CD4-positive, alpha-beta T cell treated with Interleukin-17A for 1 hour (primary cell): Measurements from ENCODE around the gene EVPL.
"Not testable (repeated sequence)": the region's sequence is repeated elsewhere in the genome, so short reads cannot be mapped to it uniquely, and the experiment has no call there.

Source experiments
- DNase-seq: peaks from one replicate; pipeline ENCODE4 v3.0.0-alpha.2; 2020

EVPL gene

DNA sequence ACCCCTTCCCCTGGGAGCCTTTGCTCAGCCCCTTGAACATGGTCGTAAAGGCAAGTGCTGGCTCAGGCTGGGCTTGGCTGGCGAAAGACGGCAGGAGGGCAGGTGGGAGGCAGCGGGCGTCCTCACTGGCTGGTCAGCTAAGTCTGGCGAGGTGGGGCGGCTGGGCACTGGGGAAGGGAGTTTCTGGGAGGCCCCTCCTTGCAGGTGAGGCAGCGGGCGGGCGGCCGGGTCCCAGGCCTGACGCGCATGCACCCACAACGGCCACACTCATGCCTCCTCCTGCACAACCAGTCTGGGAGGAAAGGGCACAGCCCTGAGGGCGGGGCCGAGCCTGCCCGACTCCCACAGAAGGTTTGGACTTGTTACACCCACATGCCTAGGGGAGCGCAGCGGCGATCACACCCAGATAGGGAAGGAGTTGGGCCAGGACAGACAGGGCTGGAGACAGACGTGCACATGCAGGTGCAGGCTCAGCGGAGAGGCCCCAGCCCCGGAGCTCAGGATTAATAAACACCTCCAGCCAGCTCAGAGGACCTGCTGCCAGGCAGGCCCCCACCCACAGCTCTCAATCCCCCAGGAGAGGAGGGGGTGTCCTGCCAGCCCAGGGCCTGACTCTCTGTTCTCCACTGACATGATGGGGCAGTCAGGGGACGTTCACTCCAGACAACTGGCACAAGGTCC, at the start of gene EVPL:
Gene EVPL (minus strand): TSS at position 148 of the 681 bp plus-strand sequence. CDS start 108 bp downstream, at position 40.
- no peak for DNase-seq

- DNase-seq, result no peak
Measured at GRCh38 chr17:76076146-76076764, 49.1 kb upstream of the EVPL start.

GRCh38 chr17:76075364-76076145, 48.4 kb upstream of the EVPL start:
- no peak for DNase-seq

DNA sequence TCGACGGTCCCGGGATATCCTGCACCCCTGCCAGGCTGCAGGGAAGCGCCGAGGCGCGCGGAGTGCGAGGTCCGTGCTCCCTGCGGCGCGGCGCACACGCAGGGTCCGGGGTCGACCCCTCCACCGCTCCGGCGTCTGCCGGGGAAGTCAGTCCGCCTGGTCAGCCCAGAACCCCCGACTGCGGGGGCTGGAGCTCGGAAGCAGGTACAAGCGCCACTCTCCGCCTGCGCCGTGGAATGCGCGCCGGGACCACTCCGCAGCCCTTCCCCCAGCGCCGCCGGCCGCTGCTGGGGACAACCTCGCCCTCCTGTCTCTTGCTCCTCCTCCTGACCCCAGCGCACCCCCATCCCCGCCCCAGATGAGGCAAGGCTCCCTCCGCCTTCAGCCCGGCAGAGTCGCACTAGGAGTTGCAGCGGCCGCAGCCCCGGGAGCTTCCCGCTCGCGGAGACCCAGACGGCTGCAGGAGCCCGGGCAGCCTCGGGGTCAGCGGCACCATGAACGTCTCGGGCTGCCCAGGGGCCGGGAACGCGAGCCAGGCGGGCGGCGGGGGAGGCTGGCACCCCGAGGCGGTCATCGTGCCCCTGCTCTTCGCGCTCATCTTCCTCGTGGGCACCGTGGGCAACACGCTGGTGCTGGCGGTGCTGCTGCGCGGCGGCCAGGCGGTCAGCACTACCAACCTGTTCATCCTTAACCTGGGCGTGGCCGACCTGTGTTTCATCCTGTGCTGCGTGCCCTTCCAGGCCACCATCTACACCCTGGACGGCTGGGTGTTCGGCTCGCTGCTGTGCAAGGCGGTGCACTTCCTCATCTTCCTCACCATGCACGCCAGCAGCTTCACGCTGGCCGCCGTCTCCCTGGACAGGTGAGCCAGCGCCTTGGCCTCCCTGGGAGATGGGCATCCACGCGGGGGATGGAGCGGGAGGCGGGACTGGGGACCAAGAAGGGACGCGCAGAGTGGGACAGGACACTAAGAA, 47.6 kb upstream of the EVPL start, which contains the start of gene GALR2:
Gene GALR2 (plus strand): TSS at position 392 of the 974 bp plus-strand sequence. CDS start 103 bp downstream, at position 495.
- no peak for DNase-seq

DNA sequence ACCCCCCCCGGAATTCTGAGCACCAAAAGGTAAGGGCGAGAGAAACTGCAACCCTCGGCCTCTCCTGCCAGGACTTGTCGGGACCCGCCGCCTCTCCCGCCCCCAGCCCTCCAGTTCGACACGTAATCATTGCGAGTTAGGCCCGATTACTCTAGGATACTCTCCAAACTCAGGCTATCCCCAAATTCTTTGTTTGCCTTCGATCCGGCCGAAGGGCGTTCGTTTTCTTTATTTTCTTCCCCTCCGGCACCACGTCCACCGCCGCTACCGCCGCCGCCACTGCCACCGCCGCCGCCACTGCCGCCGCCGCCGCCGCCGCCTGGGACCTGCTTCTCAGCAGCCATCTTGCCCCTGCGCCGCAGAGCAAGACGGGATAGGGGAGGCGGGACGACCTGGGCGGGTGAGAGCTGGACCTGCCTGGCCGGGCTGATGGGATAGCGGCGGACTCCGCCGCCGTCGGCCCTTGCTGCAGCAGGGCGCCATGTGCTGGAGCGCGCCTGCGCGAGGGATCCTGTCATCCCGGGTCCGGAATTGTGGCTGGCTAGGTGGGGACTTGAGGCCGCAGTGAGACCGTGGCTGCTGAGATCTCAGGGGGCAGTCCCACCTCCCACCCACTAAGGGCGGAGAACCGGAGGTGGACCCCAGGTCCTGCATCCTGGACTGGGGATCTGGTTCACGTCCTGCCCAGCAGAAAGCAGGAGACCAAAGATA, 45.2 kb upstream of the EVPL start, which contains the start of gene SRP68:
Gene SRP68 (minus strand): TSS at position 370 of the 711 bp plus-strand sequence. CDS start 26 bp downstream, at position 344.
- DNase-seq, result peak; percentile 88

GRCh38 chr17:76071531-76072147, 44.5 kb upstream of the EVPL start:
- DNase-seq, result peak; percentile 39

DNA sequence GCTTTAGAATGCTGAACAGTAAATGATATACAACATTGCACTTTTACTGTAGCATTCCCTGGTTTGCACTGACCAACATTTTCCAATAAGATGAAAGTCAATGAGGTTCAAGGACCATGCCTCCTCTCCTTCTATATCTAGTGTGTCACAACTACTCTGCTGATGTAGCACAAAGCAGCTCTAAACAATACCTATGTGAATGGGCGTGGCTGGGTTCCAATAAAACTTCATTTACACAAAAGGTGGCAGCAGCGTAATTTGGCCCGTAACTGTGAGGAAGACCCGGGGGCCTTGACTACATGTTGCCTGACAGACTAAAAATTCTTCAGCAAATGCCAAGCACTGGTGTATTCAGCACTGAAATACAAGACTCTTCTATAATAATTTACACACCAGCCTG, 38.7 kb upstream of the EVPL start:
- no peak for DNase-seq

GRCh38 chr17:76063875-76064546, 36.9 kb upstream of the EVPL start:
- peak; percentile 59 for DNase-seq

- DNase-seq, result not testable (repeated sequence)
Measured at GRCh38 chr17:76058264-76058663, 31.2 kb upstream of the EVPL start.

DNA sequence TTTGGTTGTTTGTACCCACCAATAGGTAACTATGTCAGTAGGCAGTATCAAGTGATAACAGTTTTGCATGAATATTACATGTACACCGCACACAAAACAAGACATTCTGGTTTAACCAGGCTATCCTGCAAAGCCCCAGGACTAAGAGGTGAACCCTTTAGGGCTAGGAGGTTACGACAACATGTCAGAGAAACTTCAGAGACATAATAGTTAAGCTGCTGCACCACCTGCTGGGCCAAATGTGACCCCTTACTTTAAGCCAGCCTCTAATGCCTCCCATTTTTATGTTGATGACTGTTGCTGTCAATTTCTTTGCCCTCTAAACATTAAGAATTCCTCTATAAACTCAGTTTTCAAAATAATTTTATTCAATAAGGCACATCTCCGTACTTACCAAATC, 29.8 kb upstream of the EVPL start:
- DNase-seq, result no peak

- DNase-seq, result no peak
Measured at GRCh38 chr17:76054112-76054476, 27.0 kb upstream of the EVPL start.

DNA sequence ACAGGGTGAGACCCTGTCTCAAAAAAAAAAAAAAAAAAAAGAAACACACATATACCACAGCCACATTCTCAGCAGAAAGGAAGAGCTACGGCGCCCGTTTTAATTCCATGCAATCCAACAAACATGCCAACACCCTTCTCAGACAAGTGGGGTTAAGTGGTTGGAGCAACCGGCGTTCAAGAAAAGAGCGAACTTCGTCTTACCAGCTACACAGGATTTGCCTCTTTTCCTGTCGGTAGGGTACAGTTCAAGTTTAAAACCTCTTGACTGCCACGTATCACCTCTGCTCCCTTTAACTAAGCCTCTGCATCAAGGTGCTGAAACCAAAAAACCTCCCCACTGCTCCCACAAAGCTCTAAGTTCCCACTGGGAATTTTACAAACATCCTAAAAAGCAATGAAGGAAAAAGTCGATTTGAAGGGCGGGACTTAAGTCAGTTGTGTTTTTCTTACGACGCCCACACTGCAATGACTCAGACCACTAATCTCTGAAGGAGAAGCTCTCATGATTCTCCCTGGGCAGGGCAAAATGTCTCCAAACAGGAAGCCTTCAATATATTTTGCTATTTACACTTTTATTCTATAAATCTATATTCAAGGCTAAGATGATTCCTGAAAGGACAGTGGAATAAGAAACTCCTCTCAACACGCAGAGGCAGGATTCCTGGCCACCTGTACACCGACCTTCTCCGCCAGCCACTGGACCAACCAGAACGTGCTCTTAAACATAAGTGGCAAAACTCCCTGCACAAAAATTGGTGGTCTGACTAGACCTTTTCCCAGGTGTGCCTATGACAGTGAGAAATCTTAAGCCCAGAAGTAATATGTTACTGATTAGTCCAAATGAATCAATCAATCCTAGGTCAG, 26.4 kb upstream of the EVPL start:
- no peak for DNase-seq

DNA sequence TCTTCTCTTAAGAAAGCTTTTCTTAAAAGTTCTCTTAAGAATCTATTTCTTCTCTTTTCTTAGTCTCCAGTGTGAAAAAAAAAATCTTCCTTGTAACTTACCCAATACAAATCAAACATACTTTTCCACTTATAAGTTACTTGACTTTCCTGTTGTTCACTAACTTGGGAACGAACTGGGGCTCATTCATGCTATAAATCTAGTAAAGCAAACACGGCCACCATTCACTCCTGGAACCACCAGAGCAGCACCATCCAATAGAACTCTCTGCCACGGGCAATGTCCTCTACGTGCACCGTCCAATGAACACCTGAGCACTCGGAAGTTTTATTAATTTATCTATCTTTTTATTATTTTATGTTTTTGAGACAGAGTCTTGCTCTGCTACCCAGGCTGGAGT, 24.5 kb upstream of the EVPL start:
- no peak for DNase-seq

DNA sequence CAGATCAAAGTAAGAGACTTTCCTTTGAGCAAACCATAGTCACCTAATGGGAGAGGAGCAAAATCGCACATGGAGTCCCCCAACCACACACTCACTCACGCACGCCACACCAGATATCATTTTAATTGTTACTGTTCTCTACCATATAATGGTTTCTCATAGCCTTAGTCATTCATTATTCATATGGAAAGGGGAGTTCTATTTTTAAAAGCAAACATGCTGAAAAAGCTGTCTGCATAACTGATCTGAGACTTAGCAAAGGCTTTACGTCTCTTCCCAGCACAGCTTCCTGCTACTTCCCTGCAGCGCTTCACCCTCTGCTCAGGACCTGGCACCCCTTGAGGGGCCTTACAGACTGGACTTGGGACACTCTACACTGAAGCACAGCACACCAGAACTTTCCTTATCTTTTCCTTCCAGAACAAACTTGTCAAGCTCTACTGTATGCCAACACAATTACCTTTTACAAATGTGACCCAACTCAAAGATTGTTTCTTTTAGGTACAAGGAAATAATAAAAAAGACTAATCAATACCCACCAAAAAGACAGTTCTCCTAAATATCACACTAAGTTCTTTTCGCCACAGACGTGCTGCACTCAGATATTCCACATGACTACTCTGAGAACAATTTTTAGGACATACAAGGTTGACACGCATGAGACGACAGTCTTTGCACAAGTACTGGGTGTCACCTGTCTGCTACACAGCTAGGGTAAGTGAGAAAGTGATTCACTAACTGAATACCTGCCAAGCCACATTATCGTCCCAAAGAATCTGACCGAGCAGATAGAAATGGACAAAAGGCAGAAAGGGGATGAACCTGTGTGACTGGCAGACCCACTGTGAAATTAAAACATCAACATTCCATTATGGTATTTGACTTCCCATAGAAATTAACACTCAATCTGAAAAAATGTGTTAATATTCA, 23.7 kb upstream of the EVPL start:
- no peak for DNase-seq

DNA sequence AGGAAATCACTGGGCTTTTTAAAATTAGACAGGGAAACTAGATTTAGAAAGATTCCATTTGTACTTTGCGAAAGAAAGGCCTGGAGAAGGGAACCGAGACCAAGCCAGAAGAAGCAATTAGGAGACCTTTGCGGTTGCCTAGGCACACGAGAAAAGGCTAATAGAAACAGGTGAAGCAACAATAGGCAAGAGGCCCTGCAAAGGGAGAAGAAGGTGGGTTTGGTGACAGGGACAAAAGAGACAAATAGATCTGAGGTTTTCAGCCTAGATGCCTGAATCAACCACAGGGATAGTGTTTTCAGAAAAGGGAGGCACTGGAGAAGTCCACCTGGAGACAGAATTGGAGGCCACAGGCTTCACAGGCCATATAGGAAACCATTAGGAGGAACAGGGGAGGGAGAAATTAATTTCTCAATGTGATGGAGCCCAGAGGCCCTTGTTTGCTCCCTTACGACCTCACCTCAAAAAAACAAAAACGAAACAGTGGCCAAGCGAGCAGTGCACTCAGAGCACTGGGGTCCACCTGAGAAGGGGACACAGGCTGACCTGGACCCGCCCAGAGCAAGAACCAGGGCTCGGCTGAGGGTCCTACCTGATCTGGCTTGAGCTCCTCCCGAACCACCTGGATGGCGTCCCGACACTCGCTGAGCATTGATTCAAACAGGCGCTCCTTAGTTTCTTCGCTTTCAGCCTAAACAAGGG, 22.9 kb upstream of the EVPL start:
- DNase-seq, result no peak

DNA sequence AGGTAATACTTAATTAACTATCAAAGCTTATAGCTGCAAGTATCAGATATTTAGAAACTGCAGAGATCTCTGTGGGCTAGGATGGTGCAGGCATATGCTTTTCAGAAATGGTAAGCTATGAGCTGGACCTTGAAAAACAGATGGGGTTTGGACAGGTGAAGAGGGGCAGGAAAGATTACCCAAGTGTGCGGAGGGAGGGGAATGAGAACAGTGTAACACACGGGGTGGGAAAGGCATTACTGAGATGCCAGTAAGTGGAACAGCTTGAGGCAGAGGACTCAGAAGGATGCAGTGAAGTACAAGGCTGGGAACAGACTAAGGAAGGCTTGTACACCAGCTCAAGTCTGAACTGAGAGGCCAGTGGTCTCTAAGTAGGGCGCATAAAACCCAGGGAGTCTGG, 22.1 kb upstream of the EVPL start:
- DNase-seq, result no peak

- DNase-seq, result peak; percentile 30
Measured at GRCh38 chr17:76048711-76049110, 21.6 kb upstream of the EVPL start.
